ENCODE data around the gene NATD1.

Gene NATD1

GRCh38 chr17:21275047-21275578 lies 21.9 kb upstream of the NATD1 start:
- no peak for TF ChIP-seq CTCF (IDR thresholded peaks at IDR 0.05; ENCODE audit: insufficient read depth, low read depth, low read length, missing control alignments)
- peak overlapping the region; percentile 71 for H3K4me3 ChIP-seq (ENCODE audit: low read depth, low read length)
- DNase-seq (ENCODE audit: low read depth), result no peak

- no peak for TF ChIP-seq CTCF (IDR thresholded peaks at IDR 0.05; ENCODE audit: insufficient read depth, low read depth, low read length, missing control alignments)
- no peak for DNase-seq (ENCODE audit: low read depth)
- H3K4me3 ChIP-seq (ENCODE audit: low read depth, low read length), result no peak overlapping the region
Observed at GRCh38 chr17:21272881-21273792, 19.9 kb upstream of the NATD1 start.

- no peak for TF ChIP-seq CTCF (IDR thresholded peaks at IDR 0.05; ENCODE audit: insufficient read depth, low read depth, low read length, missing control alignments)
- no peak for DNase-seq (ENCODE audit: low read depth)
- no peak overlapping the region for H3K4me3 ChIP-seq (ENCODE audit: low read depth, low read length)
Observed at GRCh38 chr17:21272250-21272649, 19.0 kb upstream of the NATD1 start.

DNA sequence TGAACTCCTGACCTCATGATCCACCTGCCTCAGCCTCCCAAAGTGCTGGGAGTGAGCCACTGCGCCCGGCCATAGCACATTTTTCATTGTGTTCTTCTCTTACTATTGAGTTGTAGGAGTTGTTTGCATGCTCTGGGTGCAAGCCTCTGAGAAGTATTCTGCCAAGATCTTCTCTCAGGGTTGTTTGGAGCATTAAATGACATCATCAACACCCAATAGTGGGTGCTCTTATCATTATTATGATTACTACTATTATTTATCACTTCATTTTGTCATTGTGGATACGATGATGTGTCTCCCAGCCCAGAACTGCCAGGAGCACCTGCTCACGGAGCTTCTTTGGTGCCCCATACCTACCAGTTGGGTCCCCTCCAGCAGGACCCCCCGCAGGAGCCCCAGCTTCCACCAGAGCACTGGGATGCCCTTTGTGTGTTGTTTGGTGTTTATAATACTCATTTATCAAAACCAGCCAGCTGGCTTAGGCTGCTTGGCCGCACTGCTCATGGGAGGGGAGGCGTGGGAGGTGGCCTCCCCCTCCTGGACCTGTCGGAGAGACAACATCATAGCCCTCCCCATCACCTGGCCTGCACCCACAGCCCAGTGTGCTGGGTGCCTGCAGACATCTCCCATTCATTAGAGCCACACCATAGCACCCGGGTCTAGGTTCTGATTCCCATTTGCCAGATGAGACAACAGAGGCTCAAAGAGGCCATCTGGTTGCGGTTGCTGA lies 18.4 kb upstream of the NATD1 start:
- H3K4me3 ChIP-seq (ENCODE audit: low read depth, low read length), result no peak overlapping the region
- no peak for TF ChIP-seq CTCF (IDR thresholded peaks at IDR 0.05; ENCODE audit: insufficient read depth, low read depth, low read length, missing control alignments)
- DNase-seq (ENCODE audit: low read depth), result no peak

GRCh38 chr17:21269394-21269793 lies 16.2 kb upstream of the NATD1 start:
- no peak for DNase-seq (ENCODE audit: low read depth)
- no peak for TF ChIP-seq CTCF (IDR thresholded peaks at IDR 0.05; ENCODE audit: insufficient read depth, low read depth, low read length, missing control alignments)
- no peak overlapping the region for H3K4me3 ChIP-seq (ENCODE audit: low read depth, low read length)

DNA sequence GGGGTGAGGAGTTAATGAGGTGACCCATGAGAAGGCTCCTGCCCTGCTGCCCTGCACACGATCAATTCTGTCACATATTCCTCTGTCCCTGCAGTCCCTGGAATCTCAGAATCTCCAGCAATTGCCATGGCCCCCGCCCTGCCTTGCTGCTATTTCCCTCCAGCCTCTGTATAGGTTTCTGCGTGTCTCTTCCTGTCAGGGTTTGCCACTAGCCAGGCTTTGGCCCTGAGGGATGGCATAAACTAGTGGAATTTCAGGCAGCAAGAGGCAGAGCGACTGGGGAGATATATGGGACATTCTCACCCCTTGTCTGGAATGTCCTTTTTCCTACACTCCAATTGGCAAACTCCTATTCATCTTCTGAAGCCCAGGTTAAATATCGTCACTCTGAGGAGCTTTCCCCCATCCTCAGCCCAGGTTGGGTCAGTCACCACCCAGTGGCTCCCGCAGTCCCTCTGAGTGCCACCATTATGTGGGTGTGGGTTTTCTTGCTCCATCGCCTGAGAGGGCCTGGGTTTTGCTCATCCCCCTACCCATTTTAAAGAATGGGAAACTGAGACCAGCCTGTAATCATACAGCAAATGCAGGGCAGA lies 15.5 kb upstream of the NATD1 start:
- TF ChIP-seq CTCF (IDR thresholded peaks at IDR 0.05; ENCODE audit: insufficient read depth, low read depth, low read length, missing control alignments), result no peak
- no peak for DNase-seq (ENCODE audit: low read depth)
- no peak overlapping the region for H3K4me3 ChIP-seq (ENCODE audit: low read depth, low read length)

Data from GM12865 (cell line).